ENCODE results near the gene GPALPP1.

- TF ChIP-seq CTCF (IDR thresholded peaks at IDR 0.05; ENCODE audit: low read length) = no peak
- no peak for TF ChIP-seq EZH2 (optimal IDR thresholded peaks at IDR 0.05; ENCODE audit: low read depth, low read length)
- no peak for TF ChIP-seq EZH2phosphoT487 (IDR thresholded peaks at IDR 0.05; ENCODE audit: low read length)
Observed at GRCh38 chr13:45016792-45017425, 27.6 kb downstream of the GPALPP1 start.
